KMS-11 (cell line): ENCODE data around the gene AP2A2.

Experiments
- H2AFZ ChIP-seq: fragments of 200-600 bp; sonication (generic); 2 replicates; pipeline ENCODE4 v1.6.1; 2016; ENCODE audit warnings: antibody characterized with exemption, mixed run types, low read depth
- H3K27ac ChIP-seq: fragments of 200-600 bp; sonication (generic); 2 replicates; pipeline ENCODE4 v1.6.1; 2016; ENCODE audit warnings: mild to moderate bottlenecking, mixed run types
- H3K27me3 ChIP-seq: fragments of 200-600 bp; sonication (generic); 2 replicates; pipeline ENCODE4 v1.6.1; 2017; ENCODE audit warnings: mild to moderate bottlenecking, low read depth, mixed run types, moderate library complexity; ENCODE audit not compliant: insufficient read depth
- H3K36me3 ChIP-seq: fragments of 200-600 bp; sonication (generic); 2 replicates; pipeline ENCODE4 v1.6.1; 2017; ENCODE audit warnings: mild to moderate bottlenecking, mixed run types; ENCODE audit not compliant: insufficient read depth
- H3K4me1 ChIP-seq: fragments of 200-600 bp; sonication (generic); 2 replicates; pipeline ENCODE4 v1.6.1; 2016; ENCODE audit warnings: mild to moderate bottlenecking, low read depth, mixed run types; ENCODE audit not compliant: poor library complexity, severe bottlenecking
- H3K4me2 ChIP-seq: fragments of 200-600 bp; sonication (generic); 2 replicates; pipeline ENCODE4 v1.7.0; 2016; ENCODE audit warnings: mild to moderate bottlenecking, mixed run types
- H3K4me3 ChIP-seq: fragments of 200-600 bp; sonication (generic); IDR thresholded peaks from 2 replicates; pipeline ENCODE4 v1.6.1; 2017; ENCODE audit warnings: low read depth, low read length, mixed read lengths; ENCODE audit not compliant: insufficient read depth
- H3K79me2 ChIP-seq: fragments of 200-600 bp; sonication (generic); 2 replicates; pipeline ENCODE4 v1.6.1; 2016; ENCODE audit warnings: low read depth, mixed run types; ENCODE audit not compliant: insufficient read depth
- H3K9ac ChIP-seq: fragments of 200-600 bp; sonication (generic); 2 replicates; pipeline ENCODE4 v1.6.1; 2016; ENCODE audit warnings: mild to moderate bottlenecking, mixed run types
- H4K20me1 ChIP-seq: fragments of 200-600 bp; sonication (generic); 2 replicates; pipeline ENCODE4 v1.6.1; 2016; ENCODE audit warnings: mild to moderate bottlenecking, mixed run types; ENCODE audit not compliant: insufficient read depth
- CTCF ChIP-seq: fragments of 200-600 bp; sonication (generic); conservative IDR thresholded peaks from 2 replicates; pipeline ENCODE4 v1.6.1; 2017; ENCODE audit warnings: low read depth, mild to moderate bottlenecking, antibody characterized with exemption, low read length, moderate library complexity, mixed read lengths

The AP2A2 gene

GRCh38 chr11:1028291-1028540 is 102.5 kb downstream of the AP2A2 start:
- H3K36me3 ChIP-seq, result no peaks in the 10 kb centered on the region
- no peaks in the 10 kb centered on the region for H3K79me2 ChIP-seq
- no peak for TF ChIP-seq CTCF
- H3K4me3 ChIP-seq, result no peak overlapping the region
- no peaks in the 10 kb centered on the region for H4K20me1 ChIP-seq
- no peak overlapping the region for H3K9ac ChIP-seq
- H3K4me1 ChIP-seq, result no peaks in the 10 kb centered on the region
- no peak overlapping the region for H3K27ac ChIP-seq
- peaks cover 8% of the 10 kb centered on the region; the same call in 1 of the 2 replicates for H3K27me3 ChIP-seq
- no peak overlapping the region for H2AFZ ChIP-seq
- no peak overlapping the region for H3K4me2 ChIP-seq

GRCh38 chr11:1028616-1029015 is 102.9 kb downstream of the AP2A2 start:
- peaks cover 8% of the 10 kb centered on the region; the same call in 1 of the 2 replicates for H3K27me3 ChIP-seq
- H3K4me1 ChIP-seq, result no peaks in the 10 kb centered on the region
- no peaks in the 10 kb centered on the region for H3K36me3 ChIP-seq
- H3K27ac ChIP-seq, result no peak overlapping the region
- no peak overlapping the region for H3K9ac ChIP-seq
- H3K4me2 ChIP-seq, result no peak overlapping the region
- no peak for TF ChIP-seq CTCF
- H2AFZ ChIP-seq, result no peak overlapping the region
- H3K4me3 ChIP-seq, result no peak overlapping the region
- no peaks in the 10 kb centered on the region for H3K79me2 ChIP-seq
- H4K20me1 ChIP-seq, result no peaks in the 10 kb centered on the region

GRCh38 chr11:1029051-1029450 is 103.4 kb downstream of the AP2A2 start:
- Histone ChIP-seq H3K9ac (no peak overlapping the region), H3K27ac (no peak overlapping the region), H3K27me3 (peaks cover 12% of the 10 kb centered on the region; the same call in 1 of the 2 replicates), H4K20me1 (no peaks in the 10 kb centered on the region), H3K4me3 (no peak overlapping the region), H2AFZ (no peak overlapping the region), H3K36me3 (no peaks in the 10 kb centered on the region), H3K4me1 (no peaks in the 10 kb centered on the region), H3K4me2 (no peak overlapping the region), H3K79me2 (no peaks in the 10 kb centered on the region)
- TF ChIP-seq CTCF, result no peak

- no peak for TF ChIP-seq CTCF
- H4K20me1 ChIP-seq, result no peaks in the 10 kb centered on the region
- no peaks in the 10 kb centered on the region for H3K36me3 ChIP-seq
- H3K79me2 ChIP-seq, result no peaks in the 10 kb centered on the region
- H3K27me3 ChIP-seq, result peaks cover 16% of the 10 kb centered on the region; the same call in 1 of the 2 replicates
- H3K27ac ChIP-seq, result no peak overlapping the region
- no peak overlapping the region for H2AFZ ChIP-seq
- H3K4me1 ChIP-seq, result no peaks in the 10 kb centered on the region
- no peak overlapping the region for H3K4me2 ChIP-seq
- H3K9ac ChIP-seq, result no peak overlapping the region
- no peak overlapping the region for H3K4me3 ChIP-seq
Observed at GRCh38 chr11:1029654-1030053, 104.0 kb downstream of the AP2A2 start.

- Histone ChIP-seq H3K79me2 (no peaks in the 10 kb centered on the region), H3K27me3 (peaks cover 21% of the 10 kb centered on the region; the same call in 1 of the 2 replicates), H3K4me2 (no peak overlapping the region), H3K36me3 (no peaks in the 10 kb centered on the region), H3K9ac (no peak overlapping the region), H3K27ac (no peak overlapping the region), H3K4me3 (no peak overlapping the region), H2AFZ (no peak overlapping the region), H4K20me1 (no peaks in the 10 kb centered on the region), H3K4me1 (no peaks in the 10 kb centered on the region)
- no peak for TF ChIP-seq CTCF
Observed at GRCh38 chr11:1030086-1030485, 104.4 kb downstream of the AP2A2 start.
